ENCODE data around the gene KLK1.
"Not testable (repeated sequence)": the region's sequence is repeated elsewhere in the genome, so short reads cannot be mapped to it uniquely, and the experiment has no call there.

Gene KLK1

GRCh38 chr19:50770164-50770563 lies 53.4 kb downstream of the KLK1 start, which contains the start of gene GPR32:
GPR32 (plus strand) TSS chr19:50770464; CDS start chr19:50770601, 137 bp downstream.
- FAIRE-seq; DNase-seq (ENCODE audit: low spot score): not testable (repeated sequence)
